Calu3 (cell line): ENCODE measurements around the gene GMDS. TPM values are rescaled to one million over a fixed set of nuclear protein-coding genes. Genes with fewer than 3 reads are reported as not detected.

Experiments used
- BruUV-seq: library from RNA; stranded (reverse); fragments of 400-500 nt; replicated peaks from 2 replicates; lab custom pipeline; 2021; lab: Mats Ljungman, UMichigan
- CTCF ChIA-PET: fragments of 300-600 bp; sonication (Branson Sonifier 250); formaldehyde crosslinking; loops from one replicate; lab custom pipeline; 2022; ENCODE audit warnings: antibody characterized with exemption; lab: Charles Lee
- DNase-seq: peaks from one replicate; pipeline ENCODE4 v3.0.0; 2022
- H3K27ac Mint-ChIP-seq: one replicate; pipeline ENCODE4 v1.8.0; 2022; ENCODE audit warnings: mixed read lengths; ENCODE audit not compliant: unreplicated experiment
- H3K27me3 Mint-ChIP-seq: one replicate; pipeline ENCODE4 v1.8.0; 2022; ENCODE audit warnings: mixed read lengths; ENCODE audit not compliant: unreplicated experiment
- H3K36me3 Mint-ChIP-seq: one replicate; pipeline ENCODE4 v1.8.0; 2022; ENCODE audit warnings: mild to moderate bottlenecking, moderate library complexity, mixed read lengths; ENCODE audit not compliant: insufficient read depth, unreplicated experiment
- H3K4me1 Mint-ChIP-seq: one replicate; pipeline ENCODE4 v1.8.0; 2022; ENCODE audit warnings: mild to moderate bottlenecking, low read depth, mixed read lengths; ENCODE audit not compliant: unreplicated experiment
- H3K4me3 Mint-ChIP-seq: one replicate; pipeline ENCODE4 v1.8.0; 2022; ENCODE audit warnings: mild to moderate bottlenecking, low read depth, moderate library complexity, mixed read lengths; ENCODE audit not compliant: unreplicated experiment
- H3K9me3 Mint-ChIP-seq: one replicate; pipeline ENCODE4 v1.8.0; 2022; ENCODE audit warnings: low read depth, mixed read lengths; ENCODE audit not compliant: unreplicated experiment
- CTCF ChIP-seq: fragments of 200-600 bp; IDR thresholded peaks from one replicate; pipeline ENCODE4 v1.8.0; 2022; ENCODE audit warnings: antibody characterized with exemption; ENCODE audit not compliant: unreplicated experiment
- intact Hi-C: fragments of 100-400 bp; cut with micrococcal nuclease; formaldehyde crosslinking; loops from one replicate; pipeline ENCODE4 v1.10.0; 2022; ENCODE audit not compliant: unreplicated experiment
- total RNA-seq: library from RNA; stranded (reverse); gene quantifications from 2 replicates; pipeline ENCODE4 v1.2.3, GENCODE V29; 2022

The GMDS gene
- total RNA-seq, 1 experiment from 2014 or later, result 58.2 TPM

GRCh38 chr6:1689141-1689540, 556.3 kb downstream of the GMDS start:
- H3K9me3 Mint-ChIP-seq, result no peaks in the 10 kb centered on the region
- no peak for TF ChIP-seq CTCF
- H3K4me3 Mint-ChIP-seq, result no peak overlapping the region
- CTCF ChIA-PET, result no interaction called here
- BruUV-seq, result no TSS peak
- intact Hi-C loops, result loop anchor here (5.0 kb wide), 2 partner anchors 47 to 77 kb away; no protein-coding TSS in a partner anchor
- no peak overlapping the region for H3K27ac Mint-ChIP-seq
- H3K27me3 Mint-ChIP-seq, result no peaks in the 10 kb centered on the region
- peaks cover 44% of the 10 kb centered on the region for H3K4me1 Mint-ChIP-seq
- H3K36me3 Mint-ChIP-seq, result no peaks in the 10 kb centered on the region
- DNase-seq, result no peak

GRCh38 chr6:1688396-1688795, 557.0 kb downstream of the GMDS start:
- no TSS peak for BruUV-seq
- Mint-ChIP-seq H3K4me1 (peaks cover 46% of the 10 kb centered on the region), H3K27ac (no peak overlapping the region), H3K36me3 (no peaks in the 10 kb centered on the region), H3K27me3 (no peaks in the 10 kb centered on the region), H3K9me3 (no peaks in the 10 kb centered on the region), H3K4me3 (no peak overlapping the region)
- CTCF ChIA-PET, result no interaction called here
- intact Hi-C loops, result loop anchor here (5.0 kb wide), 2 partner anchors 46 to 76 kb away; no protein-coding TSS in a partner anchor
- TF ChIP-seq CTCF, result no peak
- no peak for DNase-seq

- no peak overlapping the region for H3K4me3 Mint-ChIP-seq
These were observed 558.0 kb downstream of the GMDS start for GRCh38 chr6:1687402-1687801.

More at GRCh38 chr6:1687402-1687801, 558.0 kb downstream of the GMDS start:
- H3K9me3 Mint-ChIP-seq, result no peaks in the 10 kb centered on the region
- CTCF ChIA-PET, result interaction anchor here (1.1 kb wide), 1 partner anchor 60 kb away, joined by 3 read pairs; no protein-coding TSS in a partner anchor
- no peaks in the 10 kb centered on the region for H3K27me3 Mint-ChIP-seq
- no TSS peak for BruUV-seq
- no peak for DNase-seq
- no peaks in the 10 kb centered on the region for H3K36me3 Mint-ChIP-seq
- no peak for TF ChIP-seq CTCF
- peaks cover 46% of the 10 kb centered on the region for H3K4me1 Mint-ChIP-seq
- no peak overlapping the region for H3K27ac Mint-ChIP-seq
- intact Hi-C loops, result loop anchor here (5.0 kb wide), 2 partner anchors 45 to 75 kb away; no protein-coding TSS in a partner anchor
